ENCODE results near the gene SUN3. TPM values are rescaled to one million over a fixed set of nuclear protein-coding genes. Genes with fewer than 3 reads are reported as not detected.

The SUN3 gene
- total RNA-seq, 1 experiment from 2014 or later = not detected

- no peaks in the 10 kb centered on the region for H3K79me2 ChIP-seq (ENCODE audit: low read length)
- H2AFZ ChIP-seq (ENCODE audit: low read length) = no peak overlapping the region
- H3K27ac ChIP-seq (ENCODE audit: low read length) = no peak overlapping the region
- intact Hi-C loops (cut with micrococcal nuclease) = no loop called here
- H3K9ac ChIP-seq (ENCODE audit: low read length) = no peak overlapping the region
- no peak overlapping the region for H3K4me2 ChIP-seq (ENCODE audit: low read length)
- H3K9me2 ChIP-seq (replicated peaks; ENCODE audit: low read length) = no peaks in the 10 kb centered on the region
- no TSS peak for BruUV-seq (replicated peaks)
- POLR2A ChIA-PET (ENCODE audit: unreplicated experiment) = no interaction called here
- H3K36me3 ChIP-seq (ENCODE audit: low read depth, low read length) = no peaks in the 10 kb centered on the region
- H3K27me3 ChIP-seq (ENCODE audit: low read length) = no peaks in the 10 kb centered on the region
- no peaks in the 10 kb centered on the region for H3F3A ChIP-seq (ENCODE audit: low read length, unreplicated experiment)
- peak; percentile 22 for DNase-seq
- no peak overlapping the region for H3K4me3 ChIP-seq (ENCODE audit: low read length)
- TF ChIP-seq EZH2 (IDR thresholded peaks at IDR 0.05; ENCODE audit: low read length, unreplicated experiment) = no peak
- no peak for TF ChIP-seq EZH2phosphoT487 (IDR thresholded peaks at IDR 0.05; ENCODE audit: borderline replicate concordance, low read length)
- TF ChIP-seq CTCF (conservative IDR thresholded peaks at IDR 0.05; ENCODE audit: low read depth, low read length) = no peak
- CTCF ChIA-PET = no interaction called here
- peaks cover 7% of the 10 kb centered on the region; the same call in 1 of the 2 replicates for H3K4me1 ChIP-seq (ENCODE audit: insufficient read depth, low read length)
- ATAC-seq = peak; percentile 46
- no peaks in the 10 kb centered on the region for H4K20me1 ChIP-seq (ENCODE audit: low read length)
- H3K9me3 ChIP-seq (ENCODE audit: low read length) = no peaks in the 10 kb centered on the region
Observed at GRCh38 chr7:48074204-48074654, 45.3 kb upstream of the SUN3 start.

GRCh38 chr7:48067475-48067874 lies 38.6 kb upstream of the SUN3 start:
- peak; percentile 43 for DNase-seq

More at GRCh38 chr7:48067475-48067874, 38.6 kb upstream of the SUN3 start:
- no peaks in the 10 kb centered on the region for H3K9me2 ChIP-seq (replicated peaks; ENCODE audit: low read length)
- BruUV-seq (replicated peaks) = no TSS peak
- no peak for ATAC-seq
- no peaks in the 10 kb centered on the region for H3F3A ChIP-seq (ENCODE audit: low read length, unreplicated experiment)
- POLR2A ChIA-PET (ENCODE audit: unreplicated experiment) = no interaction called here
- H3K9ac ChIP-seq (ENCODE audit: low read length) = no peak overlapping the region
- no peaks in the 10 kb centered on the region for H3K27me3 ChIP-seq (ENCODE audit: low read length)
- no peak overlapping the region for H2AFZ ChIP-seq (ENCODE audit: low read length)
- peaks cover 15% of the 10 kb centered on the region for H3K4me1 ChIP-seq (ENCODE audit: insufficient read depth, low read length)
- CTCF ChIA-PET = no interaction called here
- H3K27ac ChIP-seq (ENCODE audit: low read length) = no peak overlapping the region
- H4K20me1 ChIP-seq (ENCODE audit: low read length) = no peaks in the 10 kb centered on the region
- intact Hi-C loops (cut with micrococcal nuclease) = no loop called here
- H3K9me3 ChIP-seq (ENCODE audit: low read length) = no peaks in the 10 kb centered on the region
- no peak overlapping the region for H3K4me2 ChIP-seq (ENCODE audit: low read length)
- no peak for TF ChIP-seq CTCF (conservative IDR thresholded peaks at IDR 0.05; ENCODE audit: low read depth, low read length)
- no peak for TF ChIP-seq EZH2phosphoT487 (IDR thresholded peaks at IDR 0.05; ENCODE audit: borderline replicate concordance, low read length)
- TF ChIP-seq EZH2 (IDR thresholded peaks at IDR 0.05; ENCODE audit: low read length, unreplicated experiment) = no peak
- H3K4me3 ChIP-seq (ENCODE audit: low read length) = no peak overlapping the region
- no peaks in the 10 kb centered on the region for H3K36me3 ChIP-seq (ENCODE audit: low read depth, low read length)
- H3K79me2 ChIP-seq (ENCODE audit: low read length) = no peaks in the 10 kb centered on the region
